Activated B cell treated with CpG ODN at 0.5 μM for 24 hours (primary cell): Measurements from ENCODE around the gene RFX2. TPM values are rescaled to one million over a fixed set of nuclear protein-coding genes. Genes with fewer than 3 reads are reported as not detected.
A peak's percentile ranks its signal among the peaks of the same experiment; 100 is the strongest.

Experiments
- ATAC-seq: fragments of 200-7000 bp; cut with Tn5 transposase; one replicate; pipeline ENCODE4 v1.10.0; 2021; ENCODE audit warnings: low read depth, mild to moderate bottlenecking, moderate library complexity
- CTCF ChIA-PET: fragments of 350-600 bp; sonication (Branson Sonifier 250); formaldehyde crosslinking; loops from one replicate; lab custom pipeline; 2021; ENCODE audit warnings: antibody characterized with exemption; lab: Charles Lee
- POLR2A ChIA-PET: fragments of 350-600 bp; sonication (Branson Sonifier 250); formaldehyde crosslinking; loops from one replicate; lab custom pipeline; 2021; ENCODE audit warnings: antibody characterized with exemption; lab: Charles Lee
- DNase-seq: peaks from one replicate; pipeline ENCODE4 v3.0.0; 2022
- H3K27ac Mint-ChIP-seq: one replicate; pipeline ENCODE4 v1.8.0; 2020; ENCODE audit warnings: mixed read lengths
- H3K27me3 Mint-ChIP-seq: one replicate; pipeline ENCODE4 v1.8.0; 2021; ENCODE audit warnings: mixed read lengths
- H3K36me3 Mint-ChIP-seq: one replicate; pipeline ENCODE4 v1.8.0; 2021; ENCODE audit warnings: low read depth, mixed read lengths
- H3K4me1 Mint-ChIP-seq: one replicate; pipeline ENCODE4 v1.8.0; 2021; ENCODE audit warnings: mixed read lengths
- H3K4me3 Mint-ChIP-seq: one replicate; pipeline ENCODE4 v1.8.0; 2020; ENCODE audit warnings: mild to moderate bottlenecking, mixed read lengths
- H3K9me3 Mint-ChIP-seq: one replicate; pipeline ENCODE4 v1.8.0; 2020; ENCODE audit warnings: mixed read lengths
- intact Hi-C: fragments of 100-400 bp; cut with micrococcal nuclease; formaldehyde crosslinking; loops from one replicate; pipeline ENCODE4 v1.15.1; 2024
- total RNA-seq: library from RNA; stranded (reverse); gene quantifications from 2 replicates; pipeline ENCODE4 v1.2.3, GENCODE V29; 2022
- TF ChIP-seq, protein P1 (sequence below): fragments of 200-600 bp; IDR thresholded peaks from one replicate; pipeline ENCODE4 v1.8.0; 2022; ENCODE audit warnings: antibody characterized with exemption, mild to moderate bottlenecking

Gene RFX2
- total RNA-seq, 1 donor from 2014 or later = 7.0 TPM

DNA sequence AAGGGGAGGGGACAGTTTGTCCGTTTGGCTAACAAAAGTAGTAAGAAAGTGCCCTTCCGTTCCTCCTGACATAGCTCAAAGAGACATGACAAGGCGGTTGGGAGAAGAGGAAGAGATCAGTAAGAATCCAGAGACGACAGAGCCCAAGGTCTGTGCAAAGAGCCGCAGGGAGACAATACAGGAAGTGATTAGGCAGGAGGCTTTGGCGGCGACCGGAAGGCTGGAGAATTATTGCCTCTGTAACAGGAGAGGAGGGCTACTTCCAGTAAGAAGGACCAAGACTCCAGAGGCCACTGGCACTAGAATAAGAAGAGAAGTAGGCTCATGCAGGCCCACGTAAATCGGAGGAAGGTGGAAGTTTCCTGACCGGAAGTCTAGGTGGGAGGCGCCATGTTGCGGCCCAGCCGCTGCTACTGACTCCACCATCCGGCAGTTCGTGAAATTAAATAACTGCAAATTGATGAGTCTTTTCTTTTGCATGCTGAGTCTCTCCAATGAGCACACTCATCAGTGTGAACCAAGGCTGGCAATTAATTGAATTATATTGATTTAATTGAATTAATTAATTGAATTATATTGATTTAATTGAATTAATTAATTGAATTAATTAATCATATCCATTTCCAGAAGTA lies 9.9 kb downstream of the RFX2 start:
- Mint-ChIP-seq H3K9me3 (no peaks in the 10 kb centered on the region), H3K27ac (peak overlapping the region; percentile 84), H3K4me1 (peaks cover 17% of the 10 kb centered on the region), H3K36me3 (no peaks in the 10 kb centered on the region), H3K27me3 (no peaks in the 10 kb centered on the region), H3K4me3 (peak overlapping the region; percentile 84)
- intact Hi-C loops = loop anchor here (1.0 kb wide), 4 partner anchors 10 to 51 kb away; partner anchors contain the start of gene RFX2
- ATAC-seq (peak; percentile 87), DNase-seq (peak; percentile 37)
- ChIA-PET CTCF (interaction anchor here (1.1 to 1.4 kb wide), 4 partner anchors 26 to 53 kb away, joined by 3 to 8 read pairs (median 4); no protein-coding TSS in a partner anchor), POLR2A (interaction anchor here (0.9 to 1.2 kb wide), 3 partner anchors 10 to 13 kb away, joined by 3 to 5 read pairs (median 5); no protein-coding TSS in a partner anchor)
- TF ChIP-seq, protein P1, sequence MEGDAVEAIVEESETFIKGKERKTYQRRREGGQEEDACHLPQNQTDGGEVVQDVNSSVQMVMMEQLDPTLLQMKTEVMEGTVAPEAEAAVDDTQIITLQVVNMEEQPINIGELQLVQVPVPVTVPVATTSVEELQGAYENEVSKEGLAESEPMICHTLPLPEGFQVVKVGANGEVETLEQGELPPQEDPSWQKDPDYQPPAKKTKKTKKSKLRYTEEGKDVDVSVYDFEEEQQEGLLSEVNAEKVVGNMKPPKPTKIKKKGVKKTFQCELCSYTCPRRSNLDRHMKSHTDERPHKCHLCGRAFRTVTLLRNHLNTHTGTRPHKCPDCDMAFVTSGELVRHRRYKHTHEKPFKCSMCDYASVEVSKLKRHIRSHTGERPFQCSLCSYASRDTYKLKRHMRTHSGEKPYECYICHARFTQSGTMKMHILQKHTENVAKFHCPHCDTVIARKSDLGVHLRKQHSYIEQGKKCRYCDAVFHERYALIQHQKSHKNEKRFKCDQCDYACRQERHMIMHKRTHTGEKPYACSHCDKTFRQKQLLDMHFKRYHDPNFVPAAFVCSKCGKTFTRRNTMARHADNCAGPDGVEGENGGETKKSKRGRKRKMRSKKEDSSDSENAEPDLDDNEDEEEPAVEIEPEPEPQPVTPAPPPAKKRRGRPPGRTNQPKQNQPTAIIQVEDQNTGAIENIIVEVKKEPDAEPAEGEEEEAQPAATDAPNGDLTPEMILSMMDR = no peak

DNA sequence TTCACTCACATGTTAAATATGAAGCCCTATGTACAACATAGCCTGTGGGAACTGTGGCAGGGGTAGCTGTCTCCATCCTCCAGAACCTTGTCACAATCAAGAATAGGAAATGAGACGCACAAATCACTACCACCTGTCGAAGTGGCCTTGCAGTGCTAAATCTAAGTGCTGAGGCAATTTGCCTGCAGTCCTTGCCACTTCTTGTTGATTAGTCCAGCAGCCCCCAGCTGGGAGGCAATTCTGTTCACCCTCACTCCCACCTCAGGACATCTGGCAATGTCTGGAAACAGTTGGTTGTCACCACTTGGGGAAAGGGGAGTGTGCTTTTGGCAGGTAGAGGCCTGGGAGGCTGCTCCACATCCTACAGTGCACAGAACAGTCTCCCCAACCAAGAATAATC lies 10.7 kb downstream of the RFX2 start:
- ChIA-PET CTCF (interaction anchor here (1.1 to 1.4 kb wide), 4 partner anchors 26 to 52 kb away, joined by 3 to 8 read pairs (median 4); no protein-coding TSS in a partner anchor), POLR2A (interaction anchor here (0.9 to 1.2 kb wide), 3 partner anchors 9 to 12 kb away, joined by 3 to 5 read pairs (median 5); no protein-coding TSS in a partner anchor)
- H3K36me3 Mint-ChIP-seq = no peaks in the 10 kb centered on the region
- H3K4me1 Mint-ChIP-seq = peaks cover 17% of the 10 kb centered on the region
- H3K4me3 Mint-ChIP-seq = peak overlapping the region; percentile 84
- DNase-seq (no peak), ATAC-seq (no peak)
- H3K9me3 Mint-ChIP-seq = no peaks in the 10 kb centered on the region
- H3K27me3 Mint-ChIP-seq = no peaks in the 10 kb centered on the region
- intact Hi-C loops = no loop called here
- peak overlapping the region; percentile 84 for H3K27ac Mint-ChIP-seq
- TF ChIP-seq, protein P1 = no peak

DNA sequence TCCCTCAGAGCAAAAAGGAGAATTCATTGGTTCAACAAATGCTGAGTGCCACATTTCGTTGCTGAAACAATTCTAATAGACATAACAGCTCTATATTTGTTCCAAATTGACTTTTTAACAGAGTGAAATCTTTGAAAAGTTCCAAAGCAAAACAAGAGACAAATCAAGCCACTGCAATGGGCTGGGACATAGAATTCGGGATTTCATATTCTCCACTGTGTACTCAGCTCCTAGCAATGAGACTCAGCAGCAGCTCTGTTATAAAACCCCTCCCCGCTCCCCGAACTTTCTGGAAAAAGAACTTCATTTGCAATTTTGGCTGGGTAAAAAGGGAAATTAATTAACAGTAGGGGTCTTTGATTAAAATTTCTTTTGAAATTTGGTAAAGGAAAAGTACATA lies 11.3 kb downstream of the RFX2 start:
- Mint-ChIP-seq H3K27ac (no peak overlapping the region), H3K4me3 (no peak overlapping the region), H3K27me3 (no peaks in the 10 kb centered on the region), H3K4me1 (peaks cover 17% of the 10 kb centered on the region), H3K36me3 (no peaks in the 10 kb centered on the region), H3K9me3 (no peaks in the 10 kb centered on the region)
- TF ChIP-seq, protein P1 = no peak
- POLR2A ChIA-PET = interaction anchor here (1.8 kb wide), 1 partner anchor 11 kb away, joined by 5 read pairs; no protein-coding TSS in a partner anchor
- DNase-seq (no peak), ATAC-seq (no peak)
- intact Hi-C loops = no loop called here
- CTCF ChIA-PET = interaction anchor here (0.6 to 1.4 kb wide), 3 partner anchors 12 to 52 kb away, joined by 3 to 8 read pairs (median 4); no protein-coding TSS in a partner anchor

DNA sequence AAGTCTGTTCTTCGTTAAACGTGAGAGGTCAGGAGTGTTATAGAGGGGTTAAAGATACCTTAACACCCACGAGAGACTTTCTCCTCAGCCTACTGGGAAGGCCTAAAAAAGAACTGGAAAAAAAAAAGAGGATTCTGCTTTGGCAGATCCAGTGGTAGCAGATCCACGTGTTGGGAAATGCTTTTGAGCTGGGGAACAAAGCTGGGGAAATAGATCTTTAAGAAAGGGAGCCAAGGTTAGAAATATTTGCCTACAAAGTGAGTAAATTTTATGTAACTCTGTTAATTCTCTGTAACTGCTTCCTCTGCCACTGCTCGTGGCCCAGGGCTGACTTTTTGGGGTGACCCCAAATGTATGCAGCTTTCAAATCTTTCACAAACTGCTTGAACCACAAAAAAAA lies 11.7 kb downstream of the RFX2 start:
- no peak overlapping the region for H3K27ac Mint-ChIP-seq
- POLR2A ChIA-PET = interaction anchor here (1.8 kb wide), 1 partner anchor 11 kb away, joined by 5 read pairs; no protein-coding TSS in a partner anchor

More for the DNA sequence above, 11.7 kb downstream of the RFX2 start:
- Mint-ChIP-seq H3K4me3 (no peak overlapping the region), H3K9me3 (no peaks in the 10 kb centered on the region), H3K36me3 (no peaks in the 10 kb centered on the region), H3K27me3 (no peaks in the 10 kb centered on the region), H3K4me1 (peaks cover 17% of the 10 kb centered on the region)
- ATAC-seq = no peak
- TF ChIP-seq, protein P1 = no peak
- intact Hi-C loops = no loop called here
- DNase-seq = no peak
- CTCF ChIA-PET = interaction anchor here (0.6 kb wide), 1 partner anchor 12 kb away, joined by 3 read pairs; no protein-coding TSS in a partner anchor
